ENCODE data around the gene SLC2A3.
"Not testable (repeated sequence)": the region's sequence is repeated elsewhere in the genome, so short reads cannot be mapped to it uniquely, and the experiment has no call there.

- not testable (repeated sequence) for TF ChIP-seq CTCF, POLR2A (IDR thresholded peaks at IDR 0.05)
Measured at GRCh38 chr12:7954877-7955276, 18.9 kb upstream of the SLC2A3 start.

All from transverse colon (tissue), 3 donors.